Activated CD4-positive, alpha-beta T cell treated with anti-CD3 and anti-CD28 coated beads, Interleukin-2, Interleukin-6, amounts not matched to agents 100 ng/mL and 50 ng/mL, durations not matched to agents 16 hours and 8 hours (primary cell): ENCODE measurements around the gene TPRA1.

Experiments used
- DNase-seq: peaks from one replicate; pipeline ENCODE4 v3.0.0-alpha.2; 2020

TPRA1 gene

GRCh38 chr3:127590593-127591465, at the start of gene TPRA1:
TSS of gene TPRA1 (minus strand) at chr3:127590733. CDS start at chr3:127580146, 10,587 bp downstream.
- peak; percentile 90 for DNase-seq

- no peak for DNase-seq
Observed at GRCh38 chr3:127640042-127640355, 49.5 kb upstream of the TPRA1 start.

GRCh38 chr3:127639173-127640041, 48.9 kb upstream of the TPRA1 start:
- no peak for DNase-seq

GRCh38 chr3:127637971-127638370, 47.4 kb upstream of the TPRA1 start:
- DNase-seq, result no peak

GRCh38 chr3:127637546-127637945, 47.0 kb upstream of the TPRA1 start:
- DNase-seq, result peak; percentile 73

GRCh38 chr3:127634653-127635052, 44.1 kb upstream of the TPRA1 start:
- no peak for DNase-seq

GRCh38 chr3:127632035-127632820, 41.7 kb upstream of the TPRA1 start:
- no peak for DNase-seq

GRCh38 chr3:127630811-127631714, 40.5 kb upstream of the TPRA1 start:
- DNase-seq, result no peak

GRCh38 chr3:127629467-127630403, 39.2 kb upstream of the TPRA1 start:
- peak; percentile 8 for DNase-seq

GRCh38 chr3:127628788-127629466, 38.4 kb upstream of the TPRA1 start, which contains the start of gene PODXL2:
TSS of gene PODXL2 (plus strand) at chr3:127629185. CDS start at chr3:127629220, 35 bp downstream.
- DNase-seq, result peak; percentile 23

GRCh38 chr3:127628426-127628787, 37.9 kb upstream of the TPRA1 start:
- no peak for DNase-seq

GRCh38 chr3:127625821-127626220, 35.3 kb upstream of the TPRA1 start:
- DNase-seq, result no peak

- no peak for DNase-seq
Observed at GRCh38 chr3:127624063-127624462, 33.5 kb upstream of the TPRA1 start.

- DNase-seq, result no peak
Observed at GRCh38 chr3:127622772-127623576, 32.4 kb upstream of the TPRA1 start.

GRCh38 chr3:127622031-127622430, 31.5 kb upstream of the TPRA1 start:
- no peak for DNase-seq

GRCh38 chr3:127620637-127621375, 30.3 kb upstream of the TPRA1 start:
- no peak for DNase-seq

- no peak for DNase-seq
Observed at GRCh38 chr3:127618891-127619290, 28.4 kb upstream of the TPRA1 start.

- DNase-seq, result no peak
Observed at GRCh38 chr3:127616836-127617605, 26.5 kb upstream of the TPRA1 start.
